IMR-90 (cell line): ENCODE data around the gene LHX5. TPM values are rescaled to one million over a fixed set of nuclear protein-coding genes. Genes with fewer than 3 reads are reported as not detected.

Experiments used
- ATAC-seq: fragments of 200-7000 bp; cut with Tn5 transposase; 2 replicates; pipeline ENCODE4 v1.9.1; 2020; ENCODE audit warnings: low read depth, mild to moderate bottlenecking, moderate library complexity
- BruUV-seq: library from RNA; stranded (reverse); fragments of 400-500 nt; replicated peaks from 2 replicates; lab custom pipeline; 2021; lab: Mats Ljungman, UMichigan
- CTCF ChIA-PET: fragments of 300-600 bp; formaldehyde crosslinking; extraction: SDS; loops from one replicate; lab custom pipeline; 2021; ENCODE audit warnings: antibody characterized with exemption; lab: Yijun Ruan, JAX
- POLR2A ChIA-PET: fragments of 300-600 bp; sonication (Branson Sonifier 250); formaldehyde crosslinking; loops from one replicate; lab custom pipeline; 2022; ENCODE audit warnings: antibody characterized with exemption; ENCODE audit not compliant: unreplicated experiment; lab: Charles Lee
- DNase-seq: peaks from one replicate; pipeline ENCODE4 v3.0.0; 2013
- H2AFZ ChIP-seq: replicated peaks from 2 replicates; pipeline ENCODE3; 2013; ENCODE audit warnings: low read length, mild to moderate bottlenecking; ENCODE audit not compliant: poor library complexity
- H2AK5ac ChIP-seq: 2 replicates; pipeline ENCODE4 v1.6.1; 2013; ENCODE audit warnings: low read depth, low read length, inconsistent platforms
- H2AK9ac ChIP-seq: replicated peaks from 2 replicates; pipeline ENCODE3; 2013; ENCODE audit warnings: mild to moderate bottlenecking, low read depth, low read length, moderate library complexity; ENCODE audit not compliant: poor library complexity
- H2BK120ac ChIP-seq: 2 replicates; pipeline ENCODE4 v1.6.1; 2013; ENCODE audit warnings: low read depth, low read length, inconsistent platforms
- H2BK15ac ChIP-seq: 3 replicates; pipeline ENCODE4 v1.6.1; 2013; ENCODE audit warnings: low read depth, low read length, inconsistent platforms
- H2BK20ac ChIP-seq: 2 replicates; pipeline ENCODE4 v1.6.1; 2013; ENCODE audit warnings: low read depth, mild to moderate bottlenecking, inconsistent platforms, low read length, moderate library complexity
- H2BK5ac ChIP-seq: 2 replicates; pipeline ENCODE4 v1.6.1; 2013; ENCODE audit warnings: mild to moderate bottlenecking, low read depth, low read length, inconsistent platforms; ENCODE audit not compliant: poor library complexity, severe bottlenecking
- H3K14ac ChIP-seq: replicated peaks from 2 replicates; pipeline ENCODE4 v1.6.1; 2013; ENCODE audit warnings: low read depth, low read length, inconsistent platforms
- H3K18ac ChIP-seq: 2 replicates; pipeline ENCODE4 v1.6.1; 2013; ENCODE audit warnings: low read depth, low read length, control low read depth
- H3K23ac ChIP-seq: 2 replicates; pipeline ENCODE4 v1.6.1; 2013; ENCODE audit warnings: low read depth, low read length, inconsistent platforms
- H3K27ac ChIP-seq: 2 replicates; pipeline ENCODE4 v1.5.1; 2013; ENCODE audit warnings: mild to moderate bottlenecking, control low read depth, low read length; ENCODE audit not compliant: insufficient read depth
- H3K27me3 ChIP-seq: 2 replicates; pipeline ENCODE4 v1.6.1; 2013; ENCODE audit warnings: low read length; ENCODE audit not compliant: control insufficient read depth, insufficient read depth
- H3K36me3 ChIP-seq: 2 replicates; pipeline ENCODE4 v1.6.1; 2013; ENCODE audit warnings: low read length, mixed read lengths; ENCODE audit not compliant: control insufficient read depth, insufficient read depth
- H3K4ac ChIP-seq: 2 replicates; pipeline ENCODE4 v1.6.1; 2013; ENCODE audit warnings: low read depth, low read length, inconsistent platforms
- H3K4me1 ChIP-seq: 2 replicates; pipeline ENCODE4 v1.6.1; 2013; ENCODE audit warnings: low read length, mixed read lengths; ENCODE audit not compliant: control insufficient read depth, insufficient read depth
- H3K4me2 ChIP-seq: 2 replicates; pipeline ENCODE4 v1.6.1; 2013; ENCODE audit warnings: low read depth, mild to moderate bottlenecking, control low read depth, low read length, moderate library complexity
- H3K4me3 ChIP-seq: 2 replicates; pipeline ENCODE4 v1.5.1; 2013; ENCODE audit warnings: low read depth, mild to moderate bottlenecking, control low read depth, low read length, moderate library complexity; ENCODE audit not compliant: insufficient read depth
- H3K56ac ChIP-seq: 2 replicates; pipeline ENCODE4 v1.6.1; 2013; ENCODE audit warnings: low read length, inconsistent platforms; ENCODE audit not compliant: insufficient read depth; ENCODE audit errors: extremely low read depth
- H3K79me1 ChIP-seq, 2 experiments: 2 replicates each; pipeline ENCODE4 v1.6.1; 2013; ENCODE audit warnings: low read length in 2 of 2, inconsistent platforms in 1 of 2, low read depth in 1 of 2
- H3K9ac ChIP-seq: 2 replicates; pipeline ENCODE4 v1.6.1; 2013; ENCODE audit warnings: low read depth, low read length, control low read depth
- H3K9me1 ChIP-seq: 2 replicates; pipeline ENCODE4 v1.6.1; 2013; ENCODE audit warnings: low read length, inconsistent platforms; ENCODE audit not compliant: insufficient read depth
- H3K9me3 ChIP-seq: 2 replicates; pipeline ENCODE4 v1.6.1; 2013; ENCODE audit warnings: low read length; ENCODE audit not compliant: control insufficient read depth, insufficient read depth
- H4K20me1 ChIP-seq: 2 replicates; pipeline ENCODE4 v1.6.1; 2013; ENCODE audit warnings: low read length, inconsistent platforms; ENCODE audit not compliant: insufficient read depth
- H4K5ac ChIP-seq: 2 replicates; pipeline ENCODE4 v1.6.1; 2013; ENCODE audit warnings: mild to moderate bottlenecking, low read depth, low read length, control low read depth
- H4K8ac ChIP-seq, 2 experiments: 2 replicates each; pipeline ENCODE4 v1.6.1; 2013; ENCODE audit warnings: low read depth in 2 of 2, low read length in 2 of 2, control low read depth in 1 of 2, inconsistent platforms in 1 of 2
- H4K91ac ChIP-seq: 2 replicates; pipeline ENCODE4 v1.6.1; 2013; ENCODE audit warnings: low read depth, low read length, inconsistent platforms; ENCODE audit not compliant: insufficient read depth
- CEBPB ChIP-seq: IDR thresholded peaks from 2 replicates; pipeline ENCODE4 v1.6.1; 2012; ENCODE audit warnings: low read depth, low read length, improper control_type of control experiment
- FOS ChIP-seq: fragments of 150-350 bp; IDR thresholded peaks from 2 replicates; pipeline ENCODE4 v1.6.1; 2016; ENCODE audit warnings: low read depth, low read length
- MAFK ChIP-seq: IDR thresholded peaks from 2 replicates; pipeline ENCODE4 v1.6.1; 2012; ENCODE audit warnings: low read depth, low read length, improper control_type of control experiment
- RAD21 ChIP-seq: IDR thresholded peaks from 2 replicates; pipeline ENCODE4 v1.6.1; 2012; ENCODE audit warnings: low read length, improper control_type of control experiment
- RCOR1 ChIP-seq: IDR thresholded peaks from 2 replicates; pipeline ENCODE4 v1.6.1; 2012; ENCODE audit warnings: mild to moderate bottlenecking, low read length, improper control_type of control experiment; ENCODE audit not compliant: insufficient replicate concordance
- SMC3 ChIP-seq: fragments of 150-350 bp; IDR thresholded peaks from 2 replicates; pipeline ENCODE4 v1.6.1; 2016; ENCODE audit warnings: low read depth, mild to moderate bottlenecking, antibody characterized with exemption, low read length, moderate library complexity
- WGBS, 2 experiments: methylation state at CpG; one replicate each; pipeline versions ENCODE4 v1.1.5 to v1.1.7; 2013; ENCODE audit warnings: missing lambda C conversion rate in 2 of 2; ENCODE audit not compliant: insufficient read length in 1 of 2; ENCODE audit errors: extremely low coverage in 2 of 2; 5-methylcytosine and 5-hydroxymethylcytosine counted together
- dilution Hi-C: fragments of 300-500 bp; cut with HindIII; formaldehyde crosslinking; loops from one replicate; pipeline ENCODE4 v1.14.3; 2018; ENCODE audit warnings: low sequenced_read_pairs; ENCODE audit not compliant: unreplicated experiment
- in situ Hi-C: fragments of 300-500 bp; cut with MboI; formaldehyde crosslinking; loops from 3 replicates; pipeline ENCODE4 v1.14.3; 2019; ENCODE audit warnings: low sequenced_read_pairs, inconsistent platforms, mixed read lengths
- intact Hi-C: fragments of 100-400 bp; cut with micrococcal nuclease; formaldehyde crosslinking; loops from 2 replicates; pipeline ENCODE4 v1.10.0; 2022
- polyA plus RNA-seq, 3 experiments: library from polyadenylated mRNA; depleted of rRNA; stranded (reverse); fragments of >200 nt; gene quantifications; 2 replicates each; pipeline ENCODE4 v1.2.3, GENCODE V29; 2012; ENCODE audit warnings: low replicate concordance in 1 of 3
- total RNA-seq: library from RNA; depleted of rRNA; stranded (reverse); fragments of >200 nt; gene quantifications from 2 replicates; pipeline ENCODE4 v1.2.3, GENCODE V29; 2012
- TF ChIP-seq, protein P1 (sequence below): fragments of 150-350 bp; IDR thresholded peaks from 2 replicates; pipeline ENCODE4 v1.6.1; 2016; ENCODE audit warnings: low read depth, mild to moderate bottlenecking, low read length, moderate library complexity, borderline replicate concordance
- TF ChIP-seq, protein P2 (sequence below): conservative IDR thresholded peaks from 2 replicates; pipeline ENCODE4 v1.5.1; 2012; ENCODE audit warnings: mild to moderate bottlenecking, low read depth, low read length, improper control_type of control experiment

Gene LHX5
- total and polyA plus RNA-seq, 2 of the 4 experiments (the other 2 are of a cell fraction): not detected

DNA sequence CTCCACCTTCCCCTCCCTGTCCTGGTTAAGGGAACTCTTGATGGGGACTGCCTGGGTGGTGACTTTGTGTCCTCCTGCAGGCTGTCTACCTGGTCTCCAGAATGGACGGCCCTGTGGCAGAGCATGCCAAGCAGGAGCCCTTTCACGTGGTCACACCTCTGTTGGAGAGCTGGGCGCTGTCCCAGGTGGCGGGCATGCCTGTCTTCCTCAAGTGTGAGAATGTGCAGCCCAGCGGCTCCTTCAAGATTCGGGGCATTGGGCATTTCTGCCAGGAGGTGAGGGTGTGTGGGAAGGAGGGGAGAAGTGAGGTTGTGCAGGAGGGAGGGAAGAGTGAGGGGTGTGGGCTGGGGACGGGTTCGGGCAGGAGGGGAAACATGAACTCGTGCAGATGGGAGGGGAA, 43.8 kb downstream of the LHX5 start:
- Histone ChIP-seq H4K5ac (no peak overlapping the region), H3K36me3 (no peaks in the 10 kb centered on the region), H3K4me1 (no peaks in the 10 kb centered on the region; the same call in 1 of the 2 replicates), H3K4me2 (no peak overlapping the region), H2BK20ac (no peak overlapping the region), H2AK9ac (no peak overlapping the region), H2BK5ac (no peak overlapping the region), H2BK15ac (no peak overlapping the region), H3K18ac (no peak overlapping the region), H3K23ac (no peak overlapping the region), H3K27me3 (no peaks in the 10 kb centered on the region), H3K14ac (no peak overlapping the region), H3K4me3 (no peak overlapping the region), H2AK5ac (no peak overlapping the region), H3K9me3 (peaks cover 3% of the 10 kb centered on the region; the same call in 1 of the 2 replicates), H3K4ac (no peak overlapping the region), H3K56ac (no peak overlapping the region), H2AFZ (no peak overlapping the region), H3K27ac (no peak overlapping the region), H4K8ac (no peak overlapping the region), H4K20me1 (no peaks in the 10 kb centered on the region), H3K9ac (no peak overlapping the region), H3K9me1 (no peaks in the 10 kb centered on the region), H3K79me1 (0 out of 4 replicates have a peak, but pooled peaks cover 0 to 2% of the 10 kb centered on the region in 2 experiments), H2BK120ac (no peak overlapping the region), H4K91ac (no peak overlapping the region)
- ATAC-seq (no peak), DNase-seq (no peak)
- TF ChIP-seq, protein P1, sequence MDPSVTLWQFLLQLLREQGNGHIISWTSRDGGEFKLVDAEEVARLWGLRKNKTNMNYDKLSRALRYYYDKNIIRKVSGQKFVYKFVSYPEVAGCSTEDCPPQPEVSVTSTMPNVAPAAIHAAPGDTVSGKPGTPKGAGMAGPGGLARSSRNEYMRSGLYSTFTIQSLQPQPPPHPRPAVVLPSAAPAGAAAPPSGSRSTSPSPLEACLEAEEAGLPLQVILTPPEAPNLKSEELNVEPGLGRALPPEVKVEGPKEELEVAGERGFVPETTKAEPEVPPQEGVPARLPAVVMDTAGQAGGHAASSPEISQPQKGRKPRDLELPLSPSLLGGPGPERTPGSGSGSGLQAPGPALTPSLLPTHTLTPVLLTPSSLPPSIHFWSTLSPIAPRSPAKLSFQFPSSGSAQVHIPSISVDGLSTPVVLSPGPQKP: no peak
- TF ChIP-seq, protein P2, sequence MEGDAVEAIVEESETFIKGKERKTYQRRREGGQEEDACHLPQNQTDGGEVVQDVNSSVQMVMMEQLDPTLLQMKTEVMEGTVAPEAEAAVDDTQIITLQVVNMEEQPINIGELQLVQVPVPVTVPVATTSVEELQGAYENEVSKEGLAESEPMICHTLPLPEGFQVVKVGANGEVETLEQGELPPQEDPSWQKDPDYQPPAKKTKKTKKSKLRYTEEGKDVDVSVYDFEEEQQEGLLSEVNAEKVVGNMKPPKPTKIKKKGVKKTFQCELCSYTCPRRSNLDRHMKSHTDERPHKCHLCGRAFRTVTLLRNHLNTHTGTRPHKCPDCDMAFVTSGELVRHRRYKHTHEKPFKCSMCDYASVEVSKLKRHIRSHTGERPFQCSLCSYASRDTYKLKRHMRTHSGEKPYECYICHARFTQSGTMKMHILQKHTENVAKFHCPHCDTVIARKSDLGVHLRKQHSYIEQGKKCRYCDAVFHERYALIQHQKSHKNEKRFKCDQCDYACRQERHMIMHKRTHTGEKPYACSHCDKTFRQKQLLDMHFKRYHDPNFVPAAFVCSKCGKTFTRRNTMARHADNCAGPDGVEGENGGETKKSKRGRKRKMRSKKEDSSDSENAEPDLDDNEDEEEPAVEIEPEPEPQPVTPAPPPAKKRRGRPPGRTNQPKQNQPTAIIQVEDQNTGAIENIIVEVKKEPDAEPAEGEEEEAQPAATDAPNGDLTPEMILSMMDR: no peak
- TF ChIP-seq FOS (no peak), RAD21 (no peak), MAFK (no peak), RCOR1 (no peak), CEBPB (no peak), SMC3 (no peak)
- intact Hi-C loops: loop anchor here (2.0 kb wide), 1 partner anchor 379 kb away; no protein-coding TSS in a partner anchor
- 56% methylated on average over 8 of the region's 9 CpGs; no CpG with 5 or more reads in 1 of the 2 experiments for WGBS, 2 experiments
- in situ Hi-C loops: loop anchor here (5.0 kb wide), 1 partner anchor 231 kb away; no protein-coding TSS in a partner anchor
- ChIA-PET CTCF (no interaction called here), POLR2A (no interaction called here)
- no TSS peak for BruUV-seq
- dilution Hi-C loops: no loop called here
